ENCODE data around the gene SMARCC2.
"Not testable (repeated sequence)": the region's sequence is repeated elsewhere in the genome, so short reads cannot be mapped to it uniquely, and the experiment has no call there.

SMARCC2 gene

GRCh38 chr12:56118688-56119357, 70.5 kb downstream of the SMARCC2 start:
- no peak for DNase-seq

DNA sequence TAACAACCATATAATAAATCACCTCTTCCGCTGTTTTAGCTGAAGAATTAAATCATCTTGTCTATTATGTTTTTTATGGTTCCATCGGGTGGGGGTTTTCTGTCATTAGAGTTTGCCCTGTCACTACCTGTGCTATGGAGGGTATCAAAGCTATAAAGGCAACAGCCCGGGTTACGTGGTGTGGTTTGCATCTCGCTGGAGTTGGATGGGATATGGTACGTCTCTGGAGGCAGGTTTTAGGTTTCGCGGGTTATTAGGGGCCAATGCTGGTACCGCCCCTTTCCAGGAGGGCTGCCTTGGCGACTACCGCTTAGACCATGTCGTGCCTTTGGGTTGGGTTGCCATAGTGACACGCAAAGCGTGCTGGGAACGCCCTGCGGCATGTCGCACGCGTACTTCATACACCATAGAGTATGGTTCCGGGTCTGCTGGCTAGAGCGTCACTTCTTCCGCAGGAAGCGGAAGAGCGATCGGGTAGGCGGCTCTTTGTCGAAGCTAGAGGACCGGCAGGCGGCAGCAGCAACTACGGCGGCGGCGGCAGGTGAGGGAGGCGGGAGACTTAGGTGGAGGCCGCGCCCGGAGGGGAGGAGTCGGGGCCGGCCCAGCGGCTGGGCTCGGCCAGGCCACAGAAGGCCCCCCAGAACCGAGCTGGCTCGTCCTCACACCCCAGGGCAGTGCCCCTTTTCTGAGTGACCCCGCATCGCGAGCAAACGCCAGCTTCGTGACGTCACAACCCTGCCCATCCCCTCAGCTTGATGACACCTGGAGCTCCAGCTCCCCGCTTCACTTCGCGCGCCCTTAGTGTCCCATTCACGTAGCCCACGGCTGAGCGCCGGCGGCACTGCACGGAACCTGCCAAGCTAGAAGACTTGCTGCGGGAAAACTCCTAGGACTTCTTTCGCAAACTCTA, 71.2 kb downstream of the SMARCC2 start, which contains the start of gene ZC3H10:
TSS of gene ZC3H10 (plus strand) at position 489 of the 910 bp plus-strand sequence. CDS start 2,297 bp downstream, outside the sequence.
- DNase-seq: peak; percentile 97

- not testable (repeated sequence) for DNase-seq
Measured at GRCh38 chr12:56117082-56117706, 72.1 kb downstream of the SMARCC2 start.

GRCh38 chr12:56116267-56117081, 72.8 kb downstream of the SMARCC2 start, which contains the start of gene RPL41:
Gene RPL41 (plus strand): TSS chr12:56116633.
- DNase-seq: peak; percentile 94

- DNase-seq: no peak
Measured at GRCh38 chr12:56115329-56115728, 74.0 kb downstream of the SMARCC2 start.

GRCh38 chr12:56114084-56114483, 75.2 kb downstream of the SMARCC2 start:
- DNase-seq: no peak

Data from activated naive CD4-positive, alpha-beta T cell treated with Interleukin-2 at 50 U/mL for 16 hours (primary cell).